Measurements from ENCODE around the gene STARD9.

The STARD9 gene

DNA sequence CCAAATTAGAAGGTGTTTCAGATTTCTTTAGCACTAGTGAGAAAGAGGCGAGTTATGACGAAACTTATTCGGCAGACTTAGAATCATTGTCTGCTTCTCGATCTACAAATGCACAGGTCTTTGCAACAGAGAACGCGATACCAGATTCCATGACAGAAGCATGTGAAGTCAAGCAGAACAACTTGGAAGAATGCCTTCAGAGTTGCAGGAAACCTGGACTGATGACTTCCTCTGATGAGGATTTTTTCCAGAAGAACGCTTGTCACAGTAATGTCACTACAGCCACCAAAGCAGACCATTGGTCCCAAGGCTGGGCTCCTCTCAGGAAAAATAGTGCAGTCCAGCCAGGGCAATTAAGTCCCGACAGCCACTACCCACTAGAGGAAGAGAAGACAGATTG, 110.9 kb downstream of the STARD9 start:
- Mint-ChIP-seq H3K4me1 (peaks cover 5% of the 10 kb centered on the region), H3K27ac (no peak overlapping the region), H3K36me3 (peaks cover 2% of the 10 kb centered on the region), H3K9me3 (no peaks in the 10 kb centered on the region), H3K27me3 (no peaks in the 10 kb centered on the region), H3K4me3 (no peak overlapping the region)
- CTCF ChIA-PET = no interaction called here
- DNase-seq = no peak

DNA sequence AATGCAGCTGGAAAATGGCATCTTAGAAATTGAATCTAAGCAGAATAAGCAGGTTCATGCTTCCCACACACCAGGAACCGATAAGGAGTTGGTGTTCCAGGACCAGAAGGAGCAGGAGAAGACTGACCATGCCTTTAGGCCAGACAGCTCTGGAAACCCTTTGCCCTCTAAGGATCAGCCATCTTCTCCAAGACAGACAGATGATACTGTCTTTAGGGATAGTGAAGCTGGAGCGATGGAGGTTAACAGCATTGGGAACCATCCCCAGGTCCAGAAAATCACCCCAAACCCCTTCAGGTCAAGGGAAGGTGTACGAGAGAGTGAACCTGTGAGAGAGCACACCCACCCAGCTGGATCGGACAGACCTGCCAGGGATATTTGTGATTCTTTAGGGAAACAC, 112.3 kb downstream of the STARD9 start:
- Mint-ChIP-seq H3K4me1 (peaks cover 9% of the 10 kb centered on the region), H3K9me3 (no peaks in the 10 kb centered on the region), H3K4me3 (no peak overlapping the region), H3K27ac (no peak overlapping the region), H3K36me3 (peaks cover 2% of the 10 kb centered on the region), H3K27me3 (no peaks in the 10 kb centered on the region)
- CTCF ChIA-PET = interaction anchor here (0.9 kb wide), 1 partner anchor 598 kb away, joined by 4 read pairs; no protein-coding TSS in a partner anchor
- DNase-seq = no peak

- Mint-ChIP-seq H3K27ac (no peak overlapping the region), H3K27me3 (no peaks in the 10 kb centered on the region), H3K4me1 (peaks cover 9% of the 10 kb centered on the region), H3K9me3 (no peaks in the 10 kb centered on the region), H3K36me3 (peaks cover 2% of the 10 kb centered on the region), H3K4me3 (no peak overlapping the region)
- CTCF ChIA-PET = no interaction called here
- no peak for DNase-seq
Observed at GRCh38 chr15:42688301-42688700, 112.9 kb downstream of the STARD9 start.

DNA sequence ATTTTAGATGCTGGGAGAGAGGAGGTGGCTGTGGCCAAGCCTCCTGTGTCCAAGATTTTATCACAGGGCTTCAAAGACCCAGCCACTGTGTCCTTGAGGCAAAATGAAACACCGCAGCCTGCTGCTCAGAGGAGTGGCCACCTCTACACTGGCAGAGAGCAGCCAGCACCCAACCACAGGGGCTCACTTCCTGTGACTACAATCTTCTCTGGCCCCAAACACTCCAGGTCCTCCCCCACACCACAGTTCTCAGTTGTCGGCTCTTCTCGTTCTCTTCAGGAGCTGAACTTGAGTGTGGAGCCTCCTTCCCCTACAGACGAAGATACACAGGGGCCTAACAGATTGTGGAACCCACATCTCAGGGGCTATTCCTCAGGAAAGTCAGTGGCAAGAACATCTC, 115.9 kb downstream of the STARD9 start:
- Mint-ChIP-seq H3K27me3 (no peaks in the 10 kb centered on the region), H3K9me3 (no peaks in the 10 kb centered on the region), H3K36me3 (no peaks in the 10 kb centered on the region), H3K4me1 (peaks cover 9% of the 10 kb centered on the region), H3K4me3 (no peak overlapping the region), H3K27ac (no peak overlapping the region)
- DNase-seq = no peak
- CTCF ChIA-PET = no interaction called here

GRCh38 chr15:42691770-42692169, 116.4 kb downstream of the STARD9 start:
- no peak overlapping the region for H3K4me3 Mint-ChIP-seq
- no peak for DNase-seq
- H3K4me1 Mint-ChIP-seq = peaks cover 9% of the 10 kb centered on the region
- no peaks in the 10 kb centered on the region for H3K36me3 Mint-ChIP-seq
- CTCF ChIA-PET = no interaction called here
- no peaks in the 10 kb centered on the region for H3K27me3 Mint-ChIP-seq
- H3K9me3 Mint-ChIP-seq = no peaks in the 10 kb centered on the region
- H3K27ac Mint-ChIP-seq = no peak overlapping the region

GRCh38 chr15:42692536-42692935, 117.1 kb downstream of the STARD9 start:
- no peak for DNase-seq
- no peaks in the 10 kb centered on the region for H3K36me3 Mint-ChIP-seq
- H3K27me3 Mint-ChIP-seq = no peaks in the 10 kb centered on the region
- no peak overlapping the region for H3K4me3 Mint-ChIP-seq
- peaks cover 9% of the 10 kb centered on the region for H3K4me1 Mint-ChIP-seq
- no peak overlapping the region for H3K27ac Mint-ChIP-seq
- H3K9me3 Mint-ChIP-seq = no peaks in the 10 kb centered on the region
- CTCF ChIA-PET = no interaction called here

GRCh38 chr15:42692997-42693396, 117.6 kb downstream of the STARD9 start:
- no peaks in the 10 kb centered on the region for H3K27me3 Mint-ChIP-seq
- no peak for DNase-seq
- H3K36me3 Mint-ChIP-seq = no peaks in the 10 kb centered on the region
- H3K4me1 Mint-ChIP-seq = peaks cover 9% of the 10 kb centered on the region
- H3K9me3 Mint-ChIP-seq = no peaks in the 10 kb centered on the region
- H3K4me3 Mint-ChIP-seq = no peak overlapping the region
- no peak overlapping the region for H3K27ac Mint-ChIP-seq
- CTCF ChIA-PET = no interaction called here

GRCh38 chr15:42693496-42693895, 118.1 kb downstream of the STARD9 start:
- no peaks in the 10 kb centered on the region for H3K27me3 Mint-ChIP-seq
- H3K9me3 Mint-ChIP-seq = no peaks in the 10 kb centered on the region
- peaks cover 9% of the 10 kb centered on the region for H3K4me1 Mint-ChIP-seq
- DNase-seq = no peak
- no peak overlapping the region for H3K27ac Mint-ChIP-seq
- H3K36me3 Mint-ChIP-seq = no peaks in the 10 kb centered on the region
- no peak overlapping the region for H3K4me3 Mint-ChIP-seq
- CTCF ChIA-PET = no interaction called here

- H3K27me3 Mint-ChIP-seq = no peaks in the 10 kb centered on the region
- no peak for DNase-seq
- H3K36me3 Mint-ChIP-seq = no peaks in the 10 kb centered on the region
- H3K9me3 Mint-ChIP-seq = no peaks in the 10 kb centered on the region
- peaks cover 9% of the 10 kb centered on the region for H3K4me1 Mint-ChIP-seq
- no peak overlapping the region for H3K27ac Mint-ChIP-seq
- H3K4me3 Mint-ChIP-seq = no peak overlapping the region
- CTCF ChIA-PET = interaction anchor here (0.6 to 1.7 kb wide), 2 partner anchors 12 to 333 kb away, joined by 3 to 5 read pairs; no protein-coding TSS in a partner anchor
Observed at GRCh38 chr15:42693942-42694341, 118.5 kb downstream of the STARD9 start.

- CTCF ChIA-PET = interaction anchor here (0.6 to 1.7 kb wide), 2 partner anchors 12 to 334 kb away, joined by 3 to 5 read pairs; no protein-coding TSS in a partner anchor
- Mint-ChIP-seq H3K36me3 (peaks cover 1% of the 10 kb centered on the region), H3K27me3 (no peaks in the 10 kb centered on the region), H3K27ac (no peak overlapping the region), H3K4me1 (peaks cover 9% of the 10 kb centered on the region), H3K4me3 (no peak overlapping the region), H3K9me3 (no peaks in the 10 kb centered on the region)
- no peak for DNase-seq
Observed at GRCh38 chr15:42694398-42694797, 119.0 kb downstream of the STARD9 start.

- no peak overlapping the region for H3K27ac Mint-ChIP-seq
- H3K36me3 Mint-ChIP-seq = peaks cover 1% of the 10 kb centered on the region
- no peak for DNase-seq
- peaks cover 9% of the 10 kb centered on the region for H3K4me1 Mint-ChIP-seq
- no peak overlapping the region for H3K4me3 Mint-ChIP-seq
- no peaks in the 10 kb centered on the region for H3K9me3 Mint-ChIP-seq
- CTCF ChIA-PET = interaction anchor here (0.8 to 1.7 kb wide), 2 partner anchors 10 to 310 kb away, joined by 3 to 5 read pairs; no protein-coding TSS in a partner anchor
- H3K27me3 Mint-ChIP-seq = no peaks in the 10 kb centered on the region
Observed at GRCh38 chr15:42695527-42696071, 120.2 kb downstream of the STARD9 start.

- no peak overlapping the region for H3K4me3 Mint-ChIP-seq
- H3K27me3 Mint-ChIP-seq = no peaks in the 10 kb centered on the region
- DNase-seq = no peak
- H3K27ac Mint-ChIP-seq = no peak overlapping the region
- peaks cover 1% of the 10 kb centered on the region for H3K36me3 Mint-ChIP-seq
- no peaks in the 10 kb centered on the region for H3K4me1 Mint-ChIP-seq
- H3K9me3 Mint-ChIP-seq = no peaks in the 10 kb centered on the region
- CTCF ChIA-PET = no interaction called here
Observed at GRCh38 chr15:42696626-42697025, 121.2 kb downstream of the STARD9 start.

DNA sequence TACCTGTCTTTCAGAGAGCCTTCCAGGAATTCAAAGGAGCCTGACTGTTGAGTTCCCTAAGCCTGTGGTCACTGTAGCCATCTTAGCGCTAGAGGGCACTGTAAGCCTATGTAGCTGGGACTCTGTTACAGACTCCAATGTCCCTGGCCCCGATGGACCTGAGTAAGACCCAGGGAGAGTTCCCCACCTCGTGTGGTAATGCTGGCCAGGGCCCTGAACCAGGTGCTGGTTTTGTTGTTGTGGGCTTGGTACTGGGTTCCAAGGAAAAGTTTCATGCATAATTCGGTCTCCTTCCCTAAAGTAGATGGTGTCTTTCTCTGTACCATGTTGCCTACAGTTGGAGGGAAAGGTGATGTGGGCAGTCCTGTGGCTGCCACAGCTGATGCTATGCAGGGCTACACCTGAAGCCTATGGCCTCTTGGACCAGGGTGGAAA, 129.1 kb downstream of the STARD9 start:
- no peaks in the 10 kb centered on the region for H3K27me3 Mint-ChIP-seq
- CTCF ChIA-PET = interaction anchor here (0.8 to 5.3 kb wide), 6 partner anchors 10 to 500 kb away, joined by 3 to 37 read pairs (median 6); no protein-coding TSS in a partner anchor
- H3K4me3 Mint-ChIP-seq = no peak overlapping the region
- DNase-seq = peak; percentile 78
- peaks cover 5% of the 10 kb centered on the region for H3K4me1 Mint-ChIP-seq
- no peak overlapping the region for H3K27ac Mint-ChIP-seq
- no peaks in the 10 kb centered on the region for H3K9me3 Mint-ChIP-seq
- H3K36me3 Mint-ChIP-seq = no peaks in the 10 kb centered on the region

- no peaks in the 10 kb centered on the region for H3K9me3 Mint-ChIP-seq
- H3K27me3 Mint-ChIP-seq = no peaks in the 10 kb centered on the region
- H3K4me3 Mint-ChIP-seq = no peak overlapping the region
- CTCF ChIA-PET = interaction anchor here (1.0 to 5.3 kb wide), 7 partner anchors 10 to 499 kb away, joined by 3 to 37 read pairs (median 5); no protein-coding TSS in a partner anchor
- peaks cover 5% of the 10 kb centered on the region for H3K4me1 Mint-ChIP-seq
- H3K27ac Mint-ChIP-seq = no peak overlapping the region
- H3K36me3 Mint-ChIP-seq = no peaks in the 10 kb centered on the region
- DNase-seq = no peak
Observed at GRCh38 chr15:42705336-42705735, 129.9 kb downstream of the STARD9 start.

GRCh38 chr15:42707068-42707467, 131.7 kb downstream of the STARD9 start:
- no peaks in the 10 kb centered on the region for H3K9me3 Mint-ChIP-seq
- H3K4me1 Mint-ChIP-seq = peaks cover 5% of the 10 kb centered on the region
- CTCF ChIA-PET = interaction anchor here (1.1 to 5.3 kb wide), 3 partner anchors 12 to 578 kb away, joined by 4 to 37 read pairs (median 5); no protein-coding TSS in a partner anchor
- H3K4me3 Mint-ChIP-seq = no peak overlapping the region
- H3K36me3 Mint-ChIP-seq = no peaks in the 10 kb centered on the region
- H3K27ac Mint-ChIP-seq = no peak overlapping the region
- no peaks in the 10 kb centered on the region for H3K27me3 Mint-ChIP-seq
- no peak for DNase-seq

All from activated naive CD4-positive, alpha-beta T cell treated with anti-CD3 and anti-CD28 coated beads, Interleukin-2, amount 10 ng/mL, durations not matched to agents 7 days and 5 days (primary cell).